GM04504 (cell line): ENCODE measurements around the gene PWWP2A.
A peak's percentile ranks its signal among the peaks of the same experiment; 100 is the strongest.

Source experiments
- DNase-seq: peaks from one replicate; pipeline ENCODE4 v3.0.0-alpha.2; 2012; ENCODE audit warnings: low read depth

The PWWP2A gene

GRCh38 chr5:160129841-160130240 is 10.6 kb upstream of the PWWP2A start:
- DNase-seq, result no peak

DNA sequence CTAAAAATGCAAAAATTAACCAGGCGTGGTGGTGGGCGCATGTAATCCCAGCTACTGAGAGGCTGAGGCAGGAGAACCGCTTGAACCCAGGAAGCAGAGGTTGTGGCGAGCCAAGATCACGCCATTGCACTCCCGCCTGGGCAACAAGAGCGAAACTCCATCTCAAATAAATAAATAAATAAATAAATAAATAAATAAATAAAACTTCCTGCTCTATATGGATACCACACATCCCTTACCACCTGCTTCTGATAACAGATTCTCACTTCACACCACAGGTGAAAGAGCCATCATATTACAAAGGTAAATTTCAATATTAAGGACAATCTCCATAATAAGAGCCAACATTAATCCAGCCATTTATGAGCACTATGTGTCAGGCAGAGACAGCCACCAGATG is 9.4 kb upstream of the PWWP2A start:
- no peak for DNase-seq

DNA sequence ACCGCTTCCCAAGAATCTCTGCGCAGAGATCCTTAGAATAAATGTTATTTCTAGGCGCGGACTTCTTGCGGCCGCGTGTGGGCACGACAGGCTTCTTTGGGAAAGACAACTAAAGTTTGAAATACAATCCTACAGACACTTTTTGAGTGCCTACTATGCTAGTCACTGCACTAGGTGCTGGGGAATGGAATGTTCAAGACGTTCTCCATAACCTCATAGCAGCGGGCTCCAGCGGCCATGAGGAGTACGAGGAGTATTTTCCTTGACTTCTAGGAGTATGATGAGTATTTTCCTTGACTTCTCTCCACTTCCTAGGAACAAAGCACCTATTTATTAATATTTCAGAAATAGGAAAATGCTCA is 636 bp upstream of the PWWP2A start:
- no peak for DNase-seq

DNA sequence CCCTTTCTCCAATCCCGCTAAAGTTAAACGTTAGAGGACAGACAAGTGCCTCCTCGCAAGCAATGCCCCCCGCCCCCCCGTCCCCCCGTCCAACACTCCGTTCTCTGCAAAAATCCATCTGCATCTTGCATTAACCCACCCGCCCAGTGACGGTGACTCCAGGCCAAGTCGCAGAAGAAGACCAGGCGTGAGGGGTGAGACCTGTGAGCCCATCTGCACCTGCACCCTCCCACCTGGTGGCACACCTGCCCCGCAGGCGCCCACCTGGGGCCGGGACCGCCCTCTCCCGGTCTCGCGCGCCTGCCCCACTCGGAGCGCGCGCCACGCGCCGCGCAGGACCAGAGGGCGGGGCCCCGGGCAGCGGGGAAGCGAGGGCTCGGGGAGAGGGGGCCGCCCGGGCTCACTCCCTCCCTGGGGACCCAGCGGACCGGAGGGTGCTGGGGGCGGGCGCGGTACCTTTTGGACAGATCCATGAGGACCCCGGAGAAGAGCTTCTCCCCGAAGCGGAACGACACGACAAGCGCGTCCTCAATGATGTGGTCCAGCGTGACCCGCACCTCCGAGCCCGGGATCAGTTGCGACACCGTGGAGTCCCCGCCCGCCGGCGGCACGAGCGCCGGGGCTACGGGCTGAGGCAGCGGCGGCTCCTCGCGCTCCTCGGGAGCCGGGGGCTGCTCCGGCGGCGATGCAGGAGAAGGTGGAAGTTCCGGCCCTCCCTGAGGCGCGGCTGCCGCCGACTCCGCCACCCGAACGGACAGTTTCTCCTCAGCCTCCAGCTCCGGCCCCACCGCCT is 705 bp downstream of the PWWP2A start:
- DNase-seq, result no peak

GRCh38 chr5:160116991-160117390 is 2.3 kb downstream of the PWWP2A start:
- DNase-seq, result no peak

- DNase-seq, result no peak
These were observed 11.1 kb downstream of the PWWP2A start for GRCh38 chr5:160108124-160108523.

DNA sequence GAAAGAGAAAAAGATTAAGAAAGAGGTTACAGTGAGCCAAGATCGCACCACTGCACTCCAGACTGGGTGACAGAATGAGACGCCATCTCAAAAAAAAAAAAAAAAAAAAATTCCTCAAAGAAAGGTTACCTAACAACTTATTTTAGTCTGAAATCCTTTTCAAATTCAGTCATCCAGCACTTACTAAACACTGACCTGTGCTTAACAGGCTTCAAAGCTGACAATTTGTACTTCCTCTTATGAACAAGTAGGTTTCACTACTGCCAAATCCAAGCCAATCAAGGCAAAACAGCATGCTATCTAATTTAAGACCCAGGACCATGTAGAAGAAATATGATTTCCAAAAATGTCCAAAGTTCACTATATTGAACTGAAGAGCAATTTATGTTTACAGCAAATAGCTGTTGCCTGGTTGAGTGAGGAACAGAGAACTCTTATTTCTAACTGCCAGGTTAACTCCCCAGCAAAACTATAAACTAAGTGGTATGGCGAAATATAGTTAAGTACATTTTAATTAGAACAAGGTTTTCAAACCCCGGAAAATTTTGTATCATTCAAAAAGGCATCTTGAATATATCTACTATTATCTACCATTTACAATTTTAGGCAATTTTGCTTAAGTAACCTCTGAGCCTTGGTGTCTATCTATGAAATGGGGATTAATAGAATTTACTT is 13.4 kb downstream of the PWWP2A start:
- DNase-seq, result no peak

DNA sequence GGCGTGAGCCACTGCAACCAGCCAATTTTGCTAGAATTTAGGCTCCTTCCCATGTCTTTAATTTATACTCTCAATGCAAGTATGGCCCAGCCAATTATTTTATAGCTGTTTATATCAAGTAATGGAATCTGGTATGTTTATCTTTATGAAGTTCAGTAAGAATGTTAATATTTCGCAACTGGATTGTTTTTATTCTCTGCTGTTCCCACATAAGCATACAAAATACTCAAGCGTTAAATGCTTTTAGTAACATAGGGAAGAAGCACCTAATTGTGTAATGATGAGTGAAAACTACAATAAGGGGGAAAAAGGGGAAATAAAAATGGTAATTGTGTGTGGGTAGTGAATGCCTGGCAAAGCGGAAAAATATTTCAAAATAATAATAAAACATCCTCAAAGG is 21.3 kb downstream of the PWWP2A start:
- DNase-seq, result no peak

DNA sequence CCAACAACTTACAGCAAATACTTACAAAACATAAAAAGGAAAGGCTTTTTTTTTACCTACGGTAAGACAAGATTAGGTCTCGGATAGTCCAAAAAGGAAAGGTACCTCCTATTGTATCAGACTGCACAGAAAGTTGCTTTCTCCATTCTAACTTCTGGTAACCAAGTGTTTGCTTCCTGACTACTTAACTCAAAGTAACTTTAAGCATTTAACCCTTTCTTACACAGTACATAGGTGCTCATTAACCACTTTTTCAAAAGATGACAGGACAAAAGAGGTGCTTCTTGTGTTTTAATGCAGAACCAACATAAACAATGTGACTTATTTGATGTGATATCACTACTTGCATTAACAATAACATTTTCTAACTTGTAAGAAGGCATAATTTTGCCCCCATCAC is 23.1 kb downstream of the PWWP2A start:
- no peak for DNase-seq

DNA sequence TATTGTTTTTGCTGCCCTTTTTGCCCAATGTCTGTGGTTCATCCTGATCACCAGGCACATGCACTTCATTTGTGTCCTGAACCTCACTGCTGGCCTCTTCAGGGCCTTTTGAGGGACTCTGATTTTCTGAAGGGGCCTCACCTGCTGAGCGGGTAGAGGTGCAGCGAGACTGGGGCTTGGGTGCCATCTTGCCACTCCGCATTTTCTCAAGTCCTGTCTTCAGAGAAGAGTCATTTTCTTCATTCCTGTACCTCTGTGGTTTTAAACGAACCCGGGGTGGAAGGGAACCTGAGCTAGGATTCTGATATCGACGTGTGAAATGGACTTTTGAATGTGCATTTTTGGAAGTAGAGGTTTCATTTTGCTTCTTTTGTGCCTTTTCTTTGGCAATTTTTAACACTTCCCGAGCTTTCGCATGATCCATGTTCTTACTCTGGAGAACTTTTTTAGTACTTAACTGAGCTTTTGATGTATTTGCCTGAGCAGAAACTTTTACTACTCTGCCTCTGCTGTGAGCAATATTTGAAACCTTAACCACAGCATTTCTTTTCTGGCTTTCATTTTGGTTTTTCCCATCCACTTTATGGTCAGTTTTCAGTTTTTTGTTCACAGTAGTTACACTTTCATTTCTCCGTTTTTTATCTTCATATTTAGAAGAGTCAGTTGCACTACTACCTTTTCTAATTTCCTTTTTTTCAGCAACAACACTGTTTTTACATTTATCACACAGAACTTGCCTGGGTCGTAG is 26.1 kb downstream of the PWWP2A start:
- no peak for DNase-seq

- DNase-seq, result no peak
These were observed 26.7 kb downstream of the PWWP2A start for GRCh38 chr5:160092514-160092913.

- no peak for DNase-seq
These were observed 29.2 kb downstream of the PWWP2A start for GRCh38 chr5:160090059-160090458.

- DNase-seq, result no peak
These were observed 29.7 kb downstream of the PWWP2A start for GRCh38 chr5:160089531-160089930.

DNA sequence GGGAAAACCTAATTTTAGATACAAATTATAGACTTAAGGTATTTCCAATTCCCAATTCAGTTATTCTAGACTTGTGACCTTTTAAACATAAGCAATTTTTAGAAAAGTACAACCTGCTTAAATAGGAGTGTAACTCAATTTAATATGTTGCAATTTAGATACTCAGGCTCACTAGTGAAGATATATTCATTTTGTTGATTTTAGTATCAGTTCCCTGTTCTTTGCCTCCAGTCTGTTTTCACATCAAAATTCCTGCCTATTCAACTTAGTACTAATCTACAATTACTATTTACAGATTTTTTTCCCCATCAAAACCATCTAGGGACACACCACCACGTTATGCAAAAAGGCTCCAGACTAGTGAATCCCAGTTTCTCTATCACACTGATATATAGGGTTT is 30.4 kb downstream of the PWWP2A start:
- no peak for DNase-seq

- DNase-seq, result no peak
These were observed 32.1 kb downstream of the PWWP2A start for GRCh38 chr5:160087199-160087598.

- no peak for DNase-seq
These were observed 35.1 kb downstream of the PWWP2A start for GRCh38 chr5:160084144-160084543.

- DNase-seq, result no peak
These were observed 35.7 kb downstream of the PWWP2A start for GRCh38 chr5:160083501-160083900.

DNA sequence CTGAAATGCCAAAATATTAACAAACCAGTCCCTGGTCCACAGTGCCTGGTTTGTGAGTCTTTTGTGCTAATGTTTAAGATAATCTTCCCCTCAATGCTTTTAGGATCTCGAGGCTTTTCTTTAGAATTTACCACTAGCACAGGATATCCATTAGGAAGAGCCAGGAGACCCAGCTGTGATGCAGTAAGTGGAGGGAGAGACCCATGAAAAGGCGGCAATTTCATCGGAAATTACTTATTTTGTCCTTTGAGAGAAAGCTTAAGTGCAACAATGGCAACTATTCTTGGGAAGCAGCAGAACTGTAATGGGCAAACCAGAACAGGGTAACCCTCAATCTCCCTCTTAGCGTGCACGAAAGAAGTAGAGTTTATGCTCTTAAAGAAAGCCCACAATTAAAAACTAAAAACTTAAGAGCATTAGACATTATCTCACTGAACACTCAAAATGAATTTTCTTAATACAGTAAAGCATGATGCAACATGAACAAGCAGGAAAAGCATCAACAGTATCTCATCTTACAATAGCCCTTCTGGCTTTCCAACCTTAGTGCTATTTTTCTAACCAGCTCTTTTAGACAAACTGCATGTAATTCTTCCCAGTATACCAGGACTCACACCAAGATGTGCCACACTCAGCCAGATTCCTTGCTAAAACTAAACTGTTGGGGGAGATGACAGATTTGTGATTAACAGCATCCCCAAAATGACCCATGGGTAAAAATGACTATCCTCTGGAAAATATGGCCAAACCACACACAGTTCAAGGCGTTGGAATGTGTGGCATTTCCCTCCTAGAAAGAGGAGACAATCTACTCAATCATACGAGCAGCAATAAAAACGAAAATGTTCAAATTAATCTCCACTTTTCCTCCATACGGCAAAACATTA is 36.4 kb downstream of the PWWP2A start:
- peak; percentile 80 for DNase-seq

GRCh38 chr5:160081495-160081894 is 37.8 kb downstream of the PWWP2A start:
- no peak for DNase-seq

- no peak for DNase-seq
These were observed 39.5 kb downstream of the PWWP2A start for GRCh38 chr5:160079753-160080152.

GRCh38 chr5:160076997-160077396 is 42.3 kb downstream of the PWWP2A start:
- DNase-seq, result no peak

DNA sequence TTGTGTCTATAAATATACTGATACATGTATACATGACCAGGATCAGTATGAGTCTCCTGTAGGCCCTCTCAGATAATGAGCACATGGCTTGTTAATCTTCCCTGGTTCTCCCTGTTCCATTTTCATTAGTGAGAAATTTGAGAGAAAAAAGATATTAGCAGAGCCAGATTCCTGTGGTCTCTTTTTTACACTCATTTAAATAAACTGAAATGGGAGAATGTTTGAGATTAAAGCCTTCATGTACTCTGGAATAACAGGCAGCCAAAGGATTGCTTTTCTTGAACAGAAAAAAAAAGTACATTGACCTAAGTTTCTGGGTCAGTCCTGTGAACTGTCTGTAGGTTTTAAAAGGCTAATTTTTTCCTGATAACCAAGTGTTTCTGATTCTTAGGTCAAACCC is 44.2 kb downstream of the PWWP2A start:
- DNase-seq, result no peak
